HepG2 (cell line): ENCODE measurements around the gene TRIM27. TPM values are rescaled to one million over a fixed set of nuclear protein-coding genes. Genes with fewer than 3 reads are reported as not detected.
A peak's percentile ranks its signal among the peaks of the same experiment; 100 is the strongest.

Source experiments
- ATF7 ChIP-seq, 2 experiments: fragments of 450-650 bp in 1 of 2; sonication (generic) in 1 of 2; formaldehyde crosslinking in 1 of 2; IDR thresholded peaks; 2 replicates each; pipeline versions ENCODE4 v1.4.0 to v1.6.1; 2016 to 2020; ENCODE audit warnings: antibody characterized with exemption in 1 of 2, mild to moderate bottlenecking in 1 of 2, missing genetic modification reagents in 1 of 2
- ATM ChIP-seq: fragments of 450-650 bp; IDR thresholded peaks from 2 replicates; pipeline ENCODE4 v1.7.1; 2017; ENCODE audit warnings: mild to moderate bottlenecking, borderline replicate concordance
- DZIP1 ChIP-seq: sonication (generic); formaldehyde crosslinking; IDR thresholded peaks from 2 replicates; pipeline ENCODE4 v1.5.0; 2020; ENCODE audit warnings: mild to moderate bottlenecking, missing genetic modification reagents
- ETV6 ChIP-seq: sonication (generic); formaldehyde crosslinking; conservative IDR thresholded peaks from 2 replicates; pipeline ENCODE4 v1.4.0; 2020; ENCODE audit warnings: missing genetic modification reagents
- JUND ChIP-seq: sonication (generic); formaldehyde crosslinking; IDR thresholded peaks from 2 replicates; pipeline ENCODE4 v1.8.0; 2022; ENCODE audit warnings: mild to moderate bottlenecking, missing genetic modification reagents
- MIXL1 ChIP-seq: IDR thresholded peaks from 2 replicates; pipeline ENCODE4 v1.6.1; 2016
- MYC ChIP-seq: sonication (generic); formaldehyde crosslinking; IDR thresholded peaks from 2 replicates; pipeline ENCODE4 v1.9.0; 2021; ENCODE audit warnings: missing genetic modification reagents, borderline replicate concordance
- NFKBIZ ChIP-seq: IDR thresholded peaks from 2 replicates; pipeline ENCODE4 v1.6.1; 2018; ENCODE audit warnings: missing genetic modification reagents, missing compliant biosample characterization
- SKI ChIP-seq: fragments of 450-650 bp; IDR thresholded peaks from one replicate; pipeline ENCODE4 v1.6.1; 2018; ENCODE audit warnings: mild to moderate bottlenecking; ENCODE audit not compliant: partially characterized antibody
- TFE3 ChIP-seq: IDR thresholded peaks from 2 replicates; pipeline ENCODE4 v1.6.1; 2016
- ZFP36L2 ChIP-seq: sonication (generic); formaldehyde crosslinking; IDR thresholded peaks from 2 replicates; pipeline ENCODE4 v1.4.0; 2020; ENCODE audit warnings: missing genetic modification reagents
- ZNF17 ChIP-seq: sonication (generic); formaldehyde crosslinking; IDR thresholded peaks from 2 replicates; pipeline ENCODE4 v1.5.0; 2020; ENCODE audit warnings: mild to moderate bottlenecking, missing genetic modification reagents
- ZNF232 ChIP-seq: sonication (generic); formaldehyde crosslinking; IDR thresholded peaks from 2 replicates; pipeline ENCODE4 v1.4.0; 2020; ENCODE audit warnings: missing genetic modification reagents, borderline replicate concordance
- ZNF562 ChIP-seq: sonication (generic); formaldehyde crosslinking; IDR thresholded peaks from 2 replicates; pipeline ENCODE4 v1.8.0; 2022; ENCODE audit warnings: missing genetic modification reagents, borderline replicate concordance
- ZNF607 ChIP-seq: sonication (generic); formaldehyde crosslinking; IDR thresholded peaks from 2 replicates; pipeline ENCODE4 v1.5.1; 2020; ENCODE audit warnings: missing genetic modification reagents, mild to moderate bottlenecking, borderline replicate concordance
- ZNF674 ChIP-seq: sonication (generic); formaldehyde crosslinking; IDR thresholded peaks from 2 replicates; pipeline ENCODE4 v1.5.0; 2020; ENCODE audit warnings: low read depth, mild to moderate bottlenecking, missing genetic modification reagents
- ZNF747 ChIP-seq: sonication (generic); formaldehyde crosslinking; IDR thresholded peaks from 2 replicates; pipeline ENCODE4 v1.8.1; 2023; ENCODE audit warnings: missing genetic modification reagents, mild to moderate bottlenecking, borderline replicate concordance
- polyA plus RNA-seq, 8 experiments: library from polyadenylated mRNA; depleted of rRNA in 3 of 8; stranded (reverse) in 7 of 8; unstranded in 1 of 8; fragments of >200 nt; fragmentation: Illumina TruSeq in 4 of 8; extraction: Trizol in 4 of 8; gene quantifications; 2 replicates each; pipeline versions ENCODE4 v1.2.1 to v1.2.3, GENCODE V29; 2011 to 2016; ENCODE audit warnings: low read depth in 4 of 8, missing spikeins in 1 of 8, mixed read lengths in 1 of 8; ENCODE audit not compliant: insufficient read depth in 1 of 8
- total RNA-seq, 5 experiments: library from RNA; depleted of rRNA; stranded (reverse); fragments of >200 nt; fragmentation: Illumina TruSeq; extraction: Trizol; gene quantifications; 2 replicates each; pipeline ENCODE4 v1.2.3, GENCODE V29; 2016; ENCODE audit warnings: low read depth in 1 of 5
- TF ChIP-seq, protein P1 (sequence below): sonication (generic); formaldehyde crosslinking; IDR thresholded peaks from 2 replicates; pipeline ENCODE4 v1.8.0; 2022; ENCODE audit warnings: low read depth, missing genetic modification reagents
- TF ChIP-seq, protein P2 (sequence below): sonication (generic); formaldehyde crosslinking; conservative IDR thresholded peaks from 2 replicates; pipeline ENCODE4 v1.8.0; 2022; ENCODE audit warnings: low read depth, missing genetic modification reagents
- TF ChIP-seq, protein P3 (sequence below): sonication (generic); formaldehyde crosslinking; IDR thresholded peaks from 2 replicates; pipeline ENCODE4 v1.5.1; 2020; ENCODE audit warnings: mild to moderate bottlenecking, moderate library complexity, missing genetic modification reagents

Gene TRIM27
- total and polyA plus RNA-seq, 2 of the 13 experiments (the other 11 are each of a cell fraction or from before 2014, with no cell fraction given): 88.6 to 112 TPM

- TF ChIP-seq ZNF607 (CRISPR knock-in tag) (peak; percentile 47; the same call in 1 of the 2 replicates), ETV6 (no peak), JUND (CRISPR knock-in tag) (no peak), TFE3 (CRISPR knock-in tag) (0 out of 2 replicates have a peak, but pooled peaks have one; percentile 53), MYC (CRISPR knock-in tag) (peak; percentile 36; the same call in 1 of the 2 replicates), SKI (no peak), ZNF674 (CRISPR knock-in tag) (no peak), MIXL1 (CRISPR knock-in tag) (peak; percentile 98), ATF7 (IDR thresholded peaks at IDR 0.05) (no peak), ATF7 (CRISPR knock-in tag; IDR thresholded peaks at IDR 0.05) (no peak), DZIP1 (CRISPR knock-in tag) (no peak), ZNF232 (CRISPR knock-in tag) (0 out of 2 replicates have a peak, but pooled peaks have one; percentile 48), ZFP36L2 (no peak), ATM (no peak), ZNF747 (peak; percentile 71; the same call in 1 of the 2 replicates), NFKBIZ (CRISPR knock-in tag) (peak; percentile 62; the same call in 1 of the 2 replicates), ZNF562 (CRISPR knock-in tag) (no peak), ZNF17 (CRISPR knock-in tag) (no peak)
- TF ChIP-seq, protein P1, sequence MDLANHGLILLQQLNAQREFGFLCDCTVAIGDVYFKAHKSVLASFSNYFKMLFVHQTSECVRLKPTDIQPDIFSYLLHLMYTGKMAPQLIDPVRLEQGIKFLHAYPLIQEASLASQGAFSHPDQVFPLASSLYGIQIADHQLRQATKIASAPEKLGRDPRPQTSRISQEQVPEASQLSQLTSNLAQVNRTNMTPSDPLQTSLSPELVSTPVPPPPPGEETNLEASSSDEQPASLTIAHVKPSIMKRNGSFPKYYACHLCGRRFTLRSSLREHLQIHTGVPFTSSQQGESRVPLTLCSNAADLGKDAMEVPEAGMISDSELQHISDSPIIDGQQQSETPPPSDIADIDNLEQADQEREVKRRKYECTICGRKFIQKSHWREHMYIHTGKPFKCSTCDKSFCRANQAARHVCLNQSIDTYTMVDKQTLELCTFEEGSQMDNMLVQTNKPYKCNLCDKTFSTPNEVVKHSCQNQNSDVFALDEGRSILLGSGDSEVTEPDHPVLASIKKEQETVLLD (CRISPR knock-in tag): no peak
- TF ChIP-seq, protein P2, sequence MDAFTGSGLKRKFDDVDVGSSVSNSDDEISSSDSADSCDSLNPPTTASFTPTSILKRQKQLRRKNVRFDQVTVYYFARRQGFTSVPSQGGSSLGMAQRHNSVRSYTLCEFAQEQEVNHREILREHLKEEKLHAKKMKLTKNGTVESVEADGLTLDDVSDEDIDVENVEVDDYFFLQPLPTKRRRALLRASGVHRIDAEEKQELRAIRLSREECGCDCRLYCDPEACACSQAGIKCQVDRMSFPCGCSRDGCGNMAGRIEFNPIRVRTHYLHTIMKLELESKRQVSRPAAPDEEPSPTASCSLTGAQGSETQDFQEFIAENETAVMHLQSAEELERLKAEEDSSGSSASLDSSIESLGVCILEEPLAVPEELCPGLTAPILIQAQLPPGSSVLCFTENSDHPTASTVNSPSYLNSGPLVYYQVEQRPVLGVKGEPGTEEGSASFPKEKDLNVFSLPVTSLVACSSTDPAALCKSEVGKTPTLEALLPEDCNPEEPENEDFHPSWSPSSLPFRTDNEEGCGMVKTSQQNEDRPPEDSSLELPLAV (CRISPR knock-in tag): no peak
- TF ChIP-seq, protein P3, sequence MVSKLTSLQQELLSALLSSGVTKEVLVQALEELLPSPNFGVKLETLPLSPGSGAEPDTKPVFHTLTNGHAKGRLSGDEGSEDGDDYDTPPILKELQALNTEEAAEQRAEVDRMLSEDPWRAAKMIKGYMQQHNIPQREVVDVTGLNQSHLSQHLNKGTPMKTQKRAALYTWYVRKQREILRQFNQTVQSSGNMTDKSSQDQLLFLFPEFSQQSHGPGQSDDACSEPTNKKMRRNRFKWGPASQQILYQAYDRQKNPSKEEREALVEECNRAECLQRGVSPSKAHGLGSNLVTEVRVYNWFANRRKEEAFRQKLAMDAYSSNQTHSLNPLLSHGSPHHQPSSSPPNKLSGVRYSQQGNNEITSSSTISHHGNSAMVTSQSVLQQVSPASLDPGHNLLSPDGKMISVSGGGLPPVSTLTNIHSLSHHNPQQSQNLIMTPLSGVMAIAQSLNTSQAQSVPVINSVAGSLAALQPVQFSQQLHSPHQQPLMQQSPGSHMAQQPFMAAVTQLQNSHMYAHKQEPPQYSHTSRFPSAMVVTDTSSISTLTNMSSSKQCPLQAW (CRISPR knock-in tag): peak; percentile 85; the same call in 1 of the 2 replicates
These were observed 42.6 kb downstream of the TRIM27 start (continued) for GRCh38 chr6:28880894-28881780.
